ENCODE results near the gene ECE1.
A peak's percentile ranks its signal among the peaks of the same experiment; 100 is the strongest.

The ECE1 gene

DNA sequence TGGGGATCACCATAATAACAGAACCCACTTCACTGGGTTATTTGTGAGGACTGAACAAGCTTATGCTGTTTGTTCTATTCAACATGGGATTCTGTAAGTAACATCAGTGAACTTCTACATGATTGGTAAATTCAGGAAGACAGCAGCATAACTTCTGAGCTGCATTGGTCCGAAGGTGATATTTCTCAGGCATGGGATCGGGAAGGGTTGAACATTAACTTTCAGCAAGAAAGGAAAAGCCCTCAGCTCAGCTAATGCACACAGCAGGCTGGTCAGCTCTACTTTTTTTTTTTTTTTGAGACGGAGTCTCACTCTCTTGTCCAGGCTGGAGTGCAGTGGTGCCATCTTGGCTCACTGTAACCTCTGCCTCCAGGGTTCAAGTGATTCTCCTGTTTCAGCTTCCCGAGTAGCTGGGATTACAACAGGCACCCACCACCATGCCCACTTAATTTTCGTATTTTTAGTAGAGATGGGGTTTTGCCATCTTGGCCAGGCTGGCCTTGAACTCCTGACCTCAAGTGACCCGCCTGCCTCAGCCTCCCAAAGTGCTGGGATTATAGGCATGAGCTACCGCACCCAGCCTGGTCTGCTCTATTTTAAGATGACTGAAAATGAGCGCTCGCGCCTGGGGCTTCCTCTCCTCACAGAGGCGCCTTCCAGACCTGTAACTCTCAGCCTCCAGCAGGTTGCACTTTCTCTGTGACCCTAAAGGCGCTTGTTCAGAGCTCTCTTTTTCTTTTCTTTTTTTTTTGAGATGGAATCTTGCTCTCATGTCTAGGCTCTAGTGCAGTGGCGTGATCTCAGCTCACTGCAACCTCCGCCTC is 42.2 kb downstream of the ECE1 start:
- no peak overlapping the region for H3K14ac ChIP-seq (ENCODE audit: low read length)
- no peak overlapping the region for H3K9ac ChIP-seq (ENCODE audit: low read length)
- peaks cover 2 to 6% of the 10 kb centered on the region in 2 experiments for H3K4me1 ChIP-seq (ENCODE audit: control insufficient read depth in 1 of 2, insufficient read depth in 2 of 2, low read length in 2 of 2)
- no peak overlapping the region for H3K27ac ChIP-seq (ENCODE audit: low read depth, low read length)
- no peak overlapping the region for H3K4me2 ChIP-seq (ENCODE audit: low read length)
- H2BK5ac ChIP-seq (ENCODE audit: low read depth, low read length, poor library complexity), result no peak overlapping the region
- no peak overlapping the region for H3K4ac ChIP-seq (ENCODE audit: low read depth, low read length)
- H3K23ac ChIP-seq (ENCODE audit: low read length), result no peak overlapping the region
- no peak overlapping the region for H2BK120ac ChIP-seq (ENCODE audit: insufficient read depth, low read length, poor library complexity)
- no peak for DNase-seq
- no peaks in the 10 kb centered on the region for H3K27me3 ChIP-seq (ENCODE audit: insufficient read depth, low read length)
- no peak overlapping the region for H2AK5ac ChIP-seq (ENCODE audit: low read length)
- no peak overlapping the region for H4K8ac ChIP-seq (ENCODE audit: low read depth, low read length)
- no peak overlapping the region for H2AFZ ChIP-seq (ENCODE audit: insufficient read depth, low read length, poor library complexity)
- H3K79me1 ChIP-seq (ENCODE audit: low read length), result no peaks in the 10 kb centered on the region
- no CpG with 5 or more reads among the region's 14 CpGs for WGBS (ENCODE audit: extremely low coverage, insufficient coverage, insufficient read length)
- H3K4me3 ChIP-seq (ENCODE audit: low read depth, low read length), result no peak overlapping the region
- H4K12ac ChIP-seq (ENCODE audit: low read depth, low read length), result no peak overlapping the region
- no peaks in the 10 kb centered on the region for H3K9me3 ChIP-seq (ENCODE audit: insufficient read depth, low read depth, low read length)
- peaks cover 8% of the 10 kb centered on the region in 2 experiments for H3K36me3 ChIP-seq (ENCODE audit: control insufficient read depth in 1 of 2, insufficient read depth in 2 of 2, low read length in 2 of 2)
- no peak overlapping the region for H3K18ac ChIP-seq (ENCODE audit: low read length)
- no peak overlapping the region for H2BK12ac ChIP-seq (ENCODE audit: low read length)
- no peaks in the 10 kb centered on the region for H3K79me2 ChIP-seq (ENCODE audit: control insufficient read depth, insufficient read depth, low read length, poor library complexity)
- no peak overlapping the region for H4K91ac ChIP-seq (ENCODE audit: low read depth, low read length)

DNA sequence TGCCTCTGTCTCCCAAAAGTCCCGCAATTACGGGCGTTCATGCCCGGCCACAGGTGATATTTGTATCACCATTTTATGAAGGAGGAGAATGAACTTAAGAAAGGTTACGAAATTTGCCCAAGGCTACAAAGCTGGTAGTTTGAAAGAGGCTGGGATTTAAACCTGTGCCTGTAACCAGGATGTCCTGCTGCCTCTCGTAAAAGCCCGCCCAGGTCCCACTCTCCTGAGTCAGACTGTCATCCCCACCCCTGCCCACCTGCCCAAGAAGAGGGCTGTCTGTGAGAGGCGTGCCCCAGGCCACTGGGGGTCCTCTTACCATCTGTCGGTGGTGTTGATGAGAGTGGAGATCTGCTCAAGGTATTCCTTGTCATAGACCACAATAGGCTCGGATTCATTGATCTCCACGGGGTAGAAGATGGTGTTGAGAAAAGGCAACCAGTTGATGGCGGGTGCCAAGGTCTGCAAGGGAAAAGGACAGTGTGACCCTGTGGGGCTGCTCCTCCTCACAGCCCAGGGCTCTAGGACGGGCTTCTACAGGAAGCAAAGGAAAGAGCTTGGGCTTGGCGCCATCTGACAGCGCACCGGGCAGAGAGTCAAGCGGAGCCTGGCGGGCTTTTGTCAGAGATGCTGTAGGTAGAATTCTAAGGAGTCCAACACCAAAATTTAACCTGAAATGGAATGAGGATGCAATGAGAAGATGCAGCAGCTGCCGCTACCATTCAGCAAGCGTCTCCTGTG is 43.2 kb downstream of the ECE1 start:
- no CpG with 5 or more reads among the region's 20 CpGs for WGBS (ENCODE audit: extremely low coverage, insufficient coverage, insufficient read length)
- Histone ChIP-seq H2BK5ac (ENCODE audit: low read depth, low read length, poor library complexity) (no peak overlapping the region), H3K14ac (ENCODE audit: low read length) (no peak overlapping the region)

DNA sequence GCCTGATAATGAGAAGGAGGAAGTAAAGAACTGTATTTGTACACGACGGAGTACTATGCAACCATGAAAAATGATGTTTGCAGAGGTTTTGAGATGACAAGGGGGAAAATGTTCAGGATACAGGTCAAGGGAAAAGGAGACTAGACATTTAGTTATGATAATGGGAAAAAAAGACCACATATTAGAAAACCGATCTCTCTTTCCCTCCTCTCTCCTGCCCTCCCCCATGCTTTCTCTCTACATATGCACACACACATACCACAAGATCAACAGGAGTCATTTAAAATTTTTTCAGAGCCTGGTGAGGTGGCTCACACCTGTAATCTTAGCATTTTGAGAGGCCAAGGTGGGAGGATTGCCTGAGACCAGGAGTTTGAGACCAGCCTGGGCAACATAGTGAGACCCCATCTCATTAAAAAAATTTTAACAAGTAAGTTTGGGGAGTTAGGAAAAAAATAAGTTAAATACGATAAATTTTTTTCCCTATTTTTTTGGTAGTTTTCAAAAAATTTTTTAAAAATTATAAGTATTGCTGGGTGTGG is 44.5 kb downstream of the ECE1 start:
- Histone ChIP-seq H3K4me2 (ENCODE audit: low read length) (no peak overlapping the region), H3K23ac (ENCODE audit: low read length) (no peak overlapping the region), H4K8ac (ENCODE audit: low read depth, low read length) (no peak overlapping the region), H3K79me1 (ENCODE audit: low read length) (no peaks in the 10 kb centered on the region), H3K27ac (ENCODE audit: low read depth, low read length) (no peak overlapping the region), H2BK120ac (ENCODE audit: insufficient read depth, low read length, poor library complexity) (no peak overlapping the region), H2AFZ (ENCODE audit: insufficient read depth, low read length, poor library complexity) (no peak overlapping the region), H3K36me3 (ENCODE audit: control insufficient read depth in 1 of 2, insufficient read depth in 2 of 2, low read length in 2 of 2) (peaks cover 8% of the 10 kb centered on the region in 2 experiments), H2AK5ac (ENCODE audit: low read length) (no peak overlapping the region), H2BK12ac (ENCODE audit: low read length) (no peak overlapping the region), H4K12ac (ENCODE audit: low read depth, low read length) (no peak overlapping the region), H3K18ac (ENCODE audit: low read length) (no peak overlapping the region), H3K79me2 (ENCODE audit: control insufficient read depth, insufficient read depth, low read length, poor library complexity) (no peaks in the 10 kb centered on the region), H3K4me3 (ENCODE audit: low read depth, low read length) (no peak overlapping the region), H3K4ac (ENCODE audit: low read depth, low read length) (no peak overlapping the region), H3K9me3 (ENCODE audit: insufficient read depth, low read depth, low read length) (no peaks in the 10 kb centered on the region), H3K4me1 (ENCODE audit: control insufficient read depth in 1 of 2, insufficient read depth in 2 of 2, low read length in 2 of 2) (peaks cover 5 to 6% of the 10 kb centered on the region in 2 experiments), H3K9ac (ENCODE audit: low read length) (no peak overlapping the region), H4K91ac (ENCODE audit: low read depth, low read length) (no peak overlapping the region), H3K14ac (ENCODE audit: low read length) (no peak overlapping the region), H3K27me3 (ENCODE audit: insufficient read depth, low read length) (no peaks in the 10 kb centered on the region), H2BK5ac (ENCODE audit: low read depth, low read length, poor library complexity) (no peak overlapping the region)
- DNase-seq, result no peak
- 88% methylated on average over 1 of the region's 4 CpGs for WGBS (ENCODE audit: extremely low coverage, insufficient coverage, insufficient read length)

More for the DNA sequence above, 43.2 kb downstream of the ECE1 start:
- Histone ChIP-seq H2AFZ (ENCODE audit: insufficient read depth, low read length, poor library complexity) (no peak overlapping the region), H3K27me3 (ENCODE audit: insufficient read depth, low read length) (no peaks in the 10 kb centered on the region), H3K79me2 (ENCODE audit: control insufficient read depth, insufficient read depth, low read length, poor library complexity) (no peaks in the 10 kb centered on the region), H3K79me1 (ENCODE audit: low read length) (no peaks in the 10 kb centered on the region), H4K91ac (ENCODE audit: low read depth, low read length) (no peak overlapping the region), H3K4me1 (ENCODE audit: control insufficient read depth in 1 of 2, insufficient read depth in 2 of 2, low read length in 2 of 2) (peaks cover 2 to 7% of the 10 kb centered on the region in 2 experiments), H4K12ac (ENCODE audit: low read depth, low read length) (no peak overlapping the region), H3K9me3 (ENCODE audit: insufficient read depth, low read depth, low read length) (no peaks in the 10 kb centered on the region), H3K4me3 (ENCODE audit: low read depth, low read length) (no peak overlapping the region), H3K18ac (ENCODE audit: low read length) (no peak overlapping the region), H3K27ac (ENCODE audit: low read depth, low read length) (no peak overlapping the region), H2AK5ac (ENCODE audit: low read length) (no peak overlapping the region), H3K23ac (ENCODE audit: low read length) (no peak overlapping the region), H3K4ac (ENCODE audit: low read depth, low read length) (no peak overlapping the region), H2BK120ac (ENCODE audit: insufficient read depth, low read length, poor library complexity) (no peak overlapping the region), H3K4me2 (ENCODE audit: low read length) (no peak overlapping the region), H4K8ac (ENCODE audit: low read depth, low read length) (no peak overlapping the region), H3K36me3 (ENCODE audit: control insufficient read depth in 1 of 2, insufficient read depth in 2 of 2, low read length in 2 of 2) (peaks cover 8% of the 10 kb centered on the region in 2 experiments), H3K9ac (ENCODE audit: low read length) (no peak overlapping the region), H2BK12ac (ENCODE audit: low read length) (no peak overlapping the region)
- DNase-seq, result peak; percentile 75 to 97

DNA sequence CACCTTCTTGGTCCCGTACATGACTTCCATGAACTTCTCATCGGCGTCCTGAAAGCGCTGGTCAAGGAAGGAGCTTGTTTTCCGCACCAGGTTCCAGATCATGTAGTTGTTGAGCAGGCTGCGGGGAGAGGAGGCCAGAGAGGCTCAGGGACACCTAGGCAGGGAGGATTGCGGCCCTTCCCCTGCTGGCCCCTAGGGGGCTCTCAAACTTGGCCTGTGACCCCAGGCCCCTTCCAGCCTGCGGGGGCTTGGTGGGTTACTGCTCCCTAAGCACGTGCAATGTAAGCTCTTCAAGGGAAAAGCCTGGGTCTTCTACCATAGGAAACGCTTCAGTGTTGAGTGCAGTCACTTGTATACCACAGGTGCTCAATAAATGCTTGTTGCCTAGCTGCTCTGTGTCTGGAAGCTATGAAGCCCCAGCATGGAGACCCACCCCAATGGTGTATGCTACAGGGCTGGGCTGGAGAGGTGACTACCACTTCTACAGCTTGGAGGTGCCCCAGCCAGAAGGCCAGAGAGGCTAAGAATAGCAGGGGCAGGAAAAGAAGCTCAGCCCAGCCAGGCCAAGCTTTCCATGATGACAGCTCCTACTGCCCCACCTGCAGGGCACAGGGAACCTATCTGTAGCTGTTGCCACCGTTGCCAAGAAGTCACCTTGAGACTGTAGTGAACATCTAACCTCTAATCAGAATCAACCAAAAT is 45.1 kb downstream of the ECE1 start:
- DNase-seq, result no peak
- Histone ChIP-seq H3K27ac (ENCODE audit: low read depth, low read length) (no peak overlapping the region), H3K27me3 (ENCODE audit: insufficient read depth, low read length) (no peaks in the 10 kb centered on the region), H4K8ac (ENCODE audit: low read depth, low read length) (no peak overlapping the region), H3K79me2 (ENCODE audit: control insufficient read depth, insufficient read depth, low read length, poor library complexity) (no peaks in the 10 kb centered on the region), H2BK5ac (ENCODE audit: low read depth, low read length, poor library complexity) (no peak overlapping the region), H3K4ac (ENCODE audit: low read depth, low read length) (no peak overlapping the region), H3K4me3 (ENCODE audit: low read depth, low read length) (no peak overlapping the region), H3K9ac (ENCODE audit: low read length) (no peak overlapping the region), H3K36me3 (ENCODE audit: control insufficient read depth in 1 of 2, insufficient read depth in 2 of 2, low read length in 2 of 2) (peaks cover 8% of the 10 kb centered on the region in 2 experiments), H2BK12ac (ENCODE audit: low read length) (no peak overlapping the region), H3K4me1 (ENCODE audit: control insufficient read depth in 1 of 2, insufficient read depth in 2 of 2, low read length in 2 of 2) (peaks cover 5 to 6% of the 10 kb centered on the region in 2 experiments), H2AFZ (ENCODE audit: insufficient read depth, low read length, poor library complexity) (no peak overlapping the region), H2AK5ac (ENCODE audit: low read length) (no peak overlapping the region), H3K23ac (ENCODE audit: low read length) (no peak overlapping the region), H3K79me1 (ENCODE audit: low read length) (no peaks in the 10 kb centered on the region), H2BK120ac (ENCODE audit: insufficient read depth, low read length, poor library complexity) (no peak overlapping the region), H4K12ac (ENCODE audit: low read depth, low read length) (no peak overlapping the region), H3K18ac (ENCODE audit: low read length) (peak overlapping the region; percentile 53), H3K9me3 (ENCODE audit: insufficient read depth, low read depth, low read length) (no peaks in the 10 kb centered on the region), H4K91ac (ENCODE audit: low read depth, low read length) (no peak overlapping the region), H3K14ac (ENCODE audit: low read length) (no peak overlapping the region), H3K4me2 (ENCODE audit: low read length) (no peak overlapping the region)
- no CpG with 5 or more reads among the region's 11 CpGs for WGBS (ENCODE audit: extremely low coverage, insufficient coverage, insufficient read length)

Data from trophoblast cell (in vitro differentiated cells and primary cell).